ENCODE measurements around the gene PDE10A.

GRCh38 chr6:165559632-165560031, 103.4 kb downstream of the PDE10A start:
- no peak for TF ChIP-seq CTCF (IDR thresholded peaks at IDR 0.05; ENCODE audit: insufficient read depth, low read depth, low read length)
- no peak for TF ChIP-seq EZH2 (IDR thresholded peaks at IDR 0.05; ENCODE audit: insufficient read depth, low read length)
